OCI-LY7 (cell line): ENCODE measurements around the gene VTI1A. TPM values are rescaled to one million over a fixed set of nuclear protein-coding genes. Genes with fewer than 3 reads are reported as not detected.

ENCODE experiments used
- BruUV-seq: library from RNA; stranded (reverse); fragments of 400-500 nt; replicated peaks from 2 replicates; lab custom pipeline; 2021; lab: Mats Ljungman, UMichigan
- CTCF ChIA-PET: fragments of 300-600 bp; sonication (Branson Sonifier 250); formaldehyde crosslinking; loops from one replicate; lab custom pipeline; 2022; ENCODE audit warnings: antibody characterized with exemption; ENCODE audit not compliant: unreplicated experiment; lab: Charles Lee
- POLR2A ChIA-PET: fragments of 300-600 bp; sonication (Branson Sonifier 250); formaldehyde crosslinking; loops from one replicate; lab custom pipeline; 2022; ENCODE audit warnings: antibody characterized with exemption; lab: Charles Lee
- DNase-seq: peaks from one replicate; pipeline ENCODE4 v3.0.0-alpha.2; 2015; ENCODE audit warnings: low spot score
- H2AFZ ChIP-seq: fragments of 200-600 bp; sonication (generic), shearing (Covaris generic); 2 replicates; pipeline ENCODE4 v1.6.1; 2014; ENCODE audit warnings: mild to moderate bottlenecking, antibody characterized with exemption, low read length, moderate library complexity
- H3K27ac ChIP-seq: fragments of 200-600 bp; sonication (generic); 2 replicates; pipeline ENCODE4 v1.5.1; 2014; ENCODE audit warnings: mixed run types, low read depth, mild to moderate bottlenecking, moderate library complexity, low read length, inconsistent platforms; ENCODE audit not compliant: poor library complexity, severe bottlenecking
- H3K36me3 ChIP-seq: fragments of 200-600 bp; sonication (generic); 2 replicates; pipeline ENCODE4 v1.6.1; 2014; ENCODE audit warnings: mild to moderate bottlenecking, antibody characterized with exemption, low read length, moderate library complexity, mixed read lengths; ENCODE audit not compliant: insufficient read depth
- H3K4me1 ChIP-seq: fragments of 200-600 bp; sonication (generic); 2 replicates; pipeline ENCODE4 v1.5.1; 2014; ENCODE audit warnings: mild to moderate bottlenecking, low read length; ENCODE audit not compliant: insufficient read depth, poor library complexity, severe bottlenecking
- H3K4me2 ChIP-seq: fragments of 200-600 bp; sonication (generic); 2 replicates; pipeline ENCODE4 v1.6.1; 2014; ENCODE audit warnings: mild to moderate bottlenecking, low read length
- H3K4me3 ChIP-seq: fragments of 200-600 bp; sonication (generic); 2 replicates; pipeline ENCODE4 v1.5.1; 2014; ENCODE audit warnings: mild to moderate bottlenecking, low read depth, low read length; ENCODE audit not compliant: poor library complexity, severe bottlenecking
- H3K79me2 ChIP-seq: fragments of 200-600 bp; sonication (generic); 2 replicates; pipeline ENCODE4 v1.6.1; 2016; ENCODE audit warnings: low read depth, mild to moderate bottlenecking, low read length, moderate library complexity, mixed read lengths; ENCODE audit not compliant: insufficient read depth
- H3K9me2 ChIP-seq: fragments of 200-600 bp; sonication (generic); 2 replicates; pipeline ENCODE4 v1.6.1; 2016; ENCODE audit warnings: mild to moderate bottlenecking, low read length, mixed read lengths; ENCODE audit not compliant: insufficient read depth
- H3K9me3 ChIP-seq: fragments of 200-600 bp; sonication (generic); 2 replicates; pipeline ENCODE4 v1.6.1; 2014; ENCODE audit warnings: mild to moderate bottlenecking, mixed run types, low read length, mixed read lengths
- H4K20me1 ChIP-seq: fragments of 200-600 bp; sonication (generic); 2 replicates; pipeline ENCODE4 v1.6.1; 2014; ENCODE audit warnings: mild to moderate bottlenecking, antibody characterized with exemption, low read length, moderate library complexity, mixed read lengths; ENCODE audit not compliant: insufficient read depth
- CTCF ChIP-seq: fragments of 200-600 bp; sonication (generic); conservative IDR thresholded peaks from 2 replicates; pipeline ENCODE4 v1.5.1; 2014; ENCODE audit warnings: mild to moderate bottlenecking, antibody characterized with exemption, low read length, moderate library complexity, mixed read lengths
- EZH2phosphoT487 ChIP-seq: fragments of 200-600 bp; sonication (generic); IDR thresholded peaks from 2 replicates; pipeline ENCODE4 v1.6.1; 2018; ENCODE audit warnings: low read depth, borderline replicate concordance, mild to moderate bottlenecking, mixed run types, antibody characterized with exemption, low read length, moderate library complexity, mixed read lengths
- intact Hi-C: fragments of 100-400 bp; cut with micrococcal nuclease; formaldehyde crosslinking; loops from one replicate; pipeline ENCODE4 v1.10.0; 2022; ENCODE audit not compliant: unreplicated experiment
- total RNA-seq, 2 experiments: library from RNA; depleted of rRNA in 1 of 2; stranded (reverse); fragments of >200 nt in 1 of 2; shearing (Covaris generic) in 1 of 2; gene quantifications; 2 replicates each; pipeline ENCODE4 v1.2.3, GENCODE V29; 2014 to 2022

VTI1A gene
- total RNA-seq, 2 experiments from 2014 or later: 39.4 to 45.2 TPM

- intact Hi-C loops: no loop called here
- H4K20me1 ChIP-seq: no peaks in the 10 kb centered on the region
- DNase-seq: no peak
- H3K27ac ChIP-seq: no peak overlapping the region
- no peak for TF ChIP-seq CTCF
- TF ChIP-seq EZH2phosphoT487: no peak
- H3K79me2 ChIP-seq: no peaks in the 10 kb centered on the region
- no peak overlapping the region for H2AFZ ChIP-seq
- no peaks in the 10 kb centered on the region for H3K9me2 ChIP-seq
- no peaks in the 10 kb centered on the region for H3K9me3 ChIP-seq
- H3K36me3 ChIP-seq: no peaks in the 10 kb centered on the region
- POLR2A ChIA-PET: interaction anchor here (1.2 kb wide), 1 partner anchor 10 kb away, joined by 5 read pairs; no protein-coding TSS in a partner anchor
- H3K4me1 ChIP-seq: no peaks in the 10 kb centered on the region
- BruUV-seq: no TSS peak
- no peak overlapping the region for H3K4me3 ChIP-seq
- CTCF ChIA-PET: no interaction called here
- no peak overlapping the region for H3K4me2 ChIP-seq
Measured at GRCh38 chr10:112487964-112488363, 40.9 kb downstream of the VTI1A start.

GRCh38 chr10:112490545-112490944 is 43.5 kb downstream of the VTI1A start:
- Histone ChIP-seq H3K9me2 (no peaks in the 10 kb centered on the region), H3K27ac (no peak overlapping the region), H3K4me3 (no peak overlapping the region), H3K79me2 (no peaks in the 10 kb centered on the region), H3K4me1 (no peaks in the 10 kb centered on the region), H3K9me3 (no peaks in the 10 kb centered on the region), H3K4me2 (no peak overlapping the region), H2AFZ (no peak overlapping the region), H3K36me3 (no peaks in the 10 kb centered on the region), H4K20me1 (no peaks in the 10 kb centered on the region)
- TF ChIP-seq EZH2phosphoT487 (no peak), CTCF (no peak)
- ChIA-PET POLR2A (no interaction called here), CTCF (no interaction called here)
- intact Hi-C loops: no loop called here
- DNase-seq: no peak
- BruUV-seq: no TSS peak

GRCh38 chr10:112491144-112491543 is 44.1 kb downstream of the VTI1A start:
- Histone ChIP-seq H3K4me3 (no peak overlapping the region), H3K79me2 (no peaks in the 10 kb centered on the region), H3K27ac (no peak overlapping the region), H3K9me3 (no peaks in the 10 kb centered on the region), H3K4me1 (no peaks in the 10 kb centered on the region), H3K36me3 (no peaks in the 10 kb centered on the region), H2AFZ (no peak overlapping the region), H3K9me2 (no peaks in the 10 kb centered on the region), H4K20me1 (no peaks in the 10 kb centered on the region), H3K4me2 (no peak overlapping the region)
- ChIA-PET POLR2A (interaction anchor here (0.7 kb wide), 1 partner anchor 55 kb away, joined by 4 read pairs; no protein-coding TSS in a partner anchor), CTCF (no interaction called here)
- intact Hi-C loops: no loop called here
- no peak for DNase-seq
- TF ChIP-seq EZH2phosphoT487 (no peak), CTCF (no peak)
- BruUV-seq: no TSS peak
